ENCODE results near the gene CISD3. TPM values are rescaled to one million over a fixed set of nuclear protein-coding genes. Genes with fewer than 3 reads are reported as not detected.

Gene CISD3
- total and polyA plus RNA-seq, 3 experiments from 2014 or later, result 58.2 to 73.4 (median 59.6) TPM

GRCh38 chr17:38732376-38733281 lies 2.5 kb downstream of the CISD3 start:
- peaks cover 44% of the 10 kb centered on the region for H3K4me1 ChIP-seq (ENCODE audit: insufficient read depth, low read length)
- Mint-ChIP-seq H3K27ac (peak overlapping the region; percentile 61 to 99 (median 94)), H3K36me3 (peaks cover 0 to 16% (median 2%) of the 10 kb centered on the region in 3 donors), H3K4me1 (peaks cover 58 to 72% (median 62%) of the 10 kb centered on the region in 3 donors), H3K4me3 (peak overlapping the region in 6 of 7 donors; percentile 68 to 100 (median 94)), H3K9me3 (no peaks in the 10 kb centered on the region), H3K27me3 (no peaks in the 10 kb centered on the region)
- no peak for DNase-seq
- ChIA-PET CTCF (interaction anchor here (2.1 to 2.7 kb wide), 2 partner anchors 55 to 174 kb away, joined by 11 to 17 read pairs; no protein-coding TSS in a partner anchor), POLR2A (no interaction called here)
- H3K4me3 ChIP-seq (ENCODE audit: low read length), result no peak overlapping the region
- H3K27ac ChIP-seq (ENCODE audit: low read depth, low read length), result no peak overlapping the region
- no peaks in the 10 kb centered on the region for H3K36me3 ChIP-seq (ENCODE audit: insufficient read depth, low read length)
- H3K9me3 ChIP-seq (ENCODE audit: low read length), result no peaks in the 10 kb centered on the region
- H3K27me3 ChIP-seq (ENCODE audit: insufficient read depth, low read length, poor library complexity, severe bottlenecking), result no peaks in the 10 kb centered on the region

- peak overlapping the region in 7 of 8 donors; percentile 24 to 99 (median 64) for H3K27ac Mint-ChIP-seq
- H3K36me3 Mint-ChIP-seq, result peaks cover 0 to 16% (median 2%) of the 10 kb centered on the region in 3 donors
- no peaks in the 10 kb centered on the region for H3K9me3 ChIP-seq (ENCODE audit: low read length)
- H3K4me3 ChIP-seq (ENCODE audit: low read length), result no peak overlapping the region
- no peak overlapping the region for H3K27ac ChIP-seq (ENCODE audit: low read depth, low read length)
- H3K9me3 Mint-ChIP-seq, result no peaks in the 10 kb centered on the region
- CTCF ChIA-PET, result interaction anchor here (1.9 to 5.4 kb wide), 8 partner anchors 12 to 174 kb away, joined by 7 to 140 read pairs (median 13); partner anchors contain the start of genes EPOP and PCGF2
- no peaks in the 10 kb centered on the region for H3K27me3 Mint-ChIP-seq
- no peaks in the 10 kb centered on the region for H3K27me3 ChIP-seq (ENCODE audit: insufficient read depth, low read length, poor library complexity, severe bottlenecking)
- no peak for DNase-seq
- H3K4me1 ChIP-seq (ENCODE audit: insufficient read depth, low read length), result peaks cover 36% of the 10 kb centered on the region
- H3K36me3 ChIP-seq (ENCODE audit: insufficient read depth, low read length), result no peaks in the 10 kb centered on the region
- H3K4me1 Mint-ChIP-seq, result peaks cover 50 to 64% (median 54%) of the 10 kb centered on the region in 3 donors
- H3K4me3 Mint-ChIP-seq, result peak overlapping the region in 1 of 7 donors; percentile 38
- POLR2A ChIA-PET, result interaction anchor here (1.2 kb wide), 1 partner anchor 28 kb away, joined by 5 read pairs; the partner anchor contains the start of gene MLLT6
Measured at GRCh38 chr17:38733282-38733981, 3.3 kb downstream of the CISD3 start.

GRCh38 chr17:38733982-38734973 lies 4.1 kb downstream of the CISD3 start:
- peak in 1 of 5 donors; percentile 29 for DNase-seq
- peaks cover 41 to 55% (median 45%) of the 10 kb centered on the region in 3 donors for H3K4me1 Mint-ChIP-seq
- H3K4me3 Mint-ChIP-seq, result peak overlapping the region in 1 of 7 donors; percentile 38

DNA sequence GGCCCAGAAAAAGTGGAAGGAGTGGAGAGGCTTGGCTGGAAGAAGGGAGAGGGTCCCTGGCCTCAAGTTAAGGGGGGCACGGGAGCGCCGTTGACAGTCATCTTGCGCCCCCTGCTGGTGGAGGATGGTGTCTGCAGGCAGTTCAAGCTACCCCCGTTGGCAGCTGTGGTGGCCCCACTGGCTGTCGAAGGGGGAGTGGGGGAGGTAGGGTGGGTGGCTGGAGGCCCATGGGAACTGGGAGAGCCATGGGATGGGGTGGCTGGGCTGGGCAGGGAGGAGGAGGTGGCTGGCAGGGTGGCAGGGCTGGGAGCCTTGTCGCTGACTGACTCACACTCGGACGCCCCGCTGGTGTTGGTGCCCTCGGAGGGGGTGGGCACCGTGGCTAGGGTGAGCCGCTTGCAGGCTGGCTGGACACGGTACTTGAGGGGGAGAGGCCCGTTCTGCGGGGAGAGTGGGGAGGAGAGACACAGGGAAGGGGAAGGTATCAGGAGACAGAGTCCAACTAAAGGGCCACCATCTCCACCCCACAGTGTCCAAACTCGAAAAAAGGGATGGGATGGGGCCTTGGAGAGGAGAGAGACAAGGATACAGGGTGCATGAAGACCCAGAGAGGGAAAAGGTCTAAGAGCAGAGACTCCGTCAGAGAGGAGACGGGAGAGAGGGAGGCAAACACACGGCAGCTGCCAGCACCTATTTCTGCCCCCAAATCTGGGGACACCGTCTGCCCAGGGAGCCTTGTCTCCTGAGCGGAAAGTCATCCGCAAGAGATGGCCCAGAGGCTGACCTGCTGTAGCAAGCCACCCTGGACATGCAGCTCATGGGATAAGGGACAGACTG lies 5.2 kb downstream of the CISD3 start:
- no peak overlapping the region for H3K4me3 ChIP-seq (ENCODE audit: low read length)
- Mint-ChIP-seq H3K27ac (peak overlapping the region in 2 of 8 donors; percentile 26 to 99), H3K27me3 (no peaks in the 10 kb centered on the region), H3K36me3 (peaks cover 0 to 16% (median 2%) of the 10 kb centered on the region in 3 donors), H3K4me1 (peaks cover 38 to 51% (median 42%) of the 10 kb centered on the region in 3 donors), H3K9me3 (no peaks in the 10 kb centered on the region), H3K4me3 (peak overlapping the region in 1 of 7 donors; percentile 22)
- no peaks in the 10 kb centered on the region for H3K27me3 ChIP-seq (ENCODE audit: insufficient read depth, low read length, poor library complexity, severe bottlenecking)
- POLR2A ChIA-PET, result interaction anchor here (0.5 to 1.2 kb wide), 8 partner anchors 16 to 177 kb away, joined by 3 to 5 read pairs (median 3); partner anchors contain the start of gene PIP4K2B
- H3K4me1 ChIP-seq (ENCODE audit: insufficient read depth, low read length), result peaks cover 23% of the 10 kb centered on the region
- no peaks in the 10 kb centered on the region for H3K9me3 ChIP-seq (ENCODE audit: low read length)
- H3K36me3 ChIP-seq (ENCODE audit: insufficient read depth, low read length), result no peaks in the 10 kb centered on the region
- peak; percentile 59 to 83 (median 72) for DNase-seq
- CTCF ChIA-PET, result interaction anchor here (0.8 to 5.4 kb wide), 24 partner anchors 10 to 418 kb away, joined by 3 to 140 read pairs (median 5); partner anchors contain the start of genes CWC25, EPOP, PCGF2 and PSMB3
- H3K27ac ChIP-seq (ENCODE audit: low read depth, low read length), result no peak overlapping the region

More at GRCh38 chr17:38733982-38734973, 4.1 kb downstream of the CISD3 start:
- Histone ChIP-seq H3K4me3 (ENCODE audit: low read length) (no peak overlapping the region), H3K4me1 (ENCODE audit: insufficient read depth, low read length) (peaks cover 28% of the 10 kb centered on the region), H3K9me3 (ENCODE audit: low read length) (no peaks in the 10 kb centered on the region), H3K36me3 (ENCODE audit: insufficient read depth, low read length) (no peaks in the 10 kb centered on the region), H3K27me3 (ENCODE audit: insufficient read depth, low read length, poor library complexity, severe bottlenecking) (no peaks in the 10 kb centered on the region), H3K27ac (ENCODE audit: low read depth, low read length) (no peak overlapping the region)
- Mint-ChIP-seq H3K27ac (peak overlapping the region in 7 of 8 donors; percentile 1 to 99 (median 61)), H3K9me3 (no peaks in the 10 kb centered on the region), H3K27me3 (no peaks in the 10 kb centered on the region), H3K36me3 (peaks cover 0 to 16% (median 2%) of the 10 kb centered on the region in 3 donors)
- CTCF ChIA-PET, result interaction anchor here (0.8 to 5.4 kb wide), 21 partner anchors 8 to 438 kb away, joined by 3 to 140 read pairs (median 5); partner anchors contain the start of genes CWC25, EPOP, PCGF2 and PSMB3
- POLR2A ChIA-PET, result interaction anchor here (0.5 to 1.2 kb wide), 8 partner anchors 17 to 176 kb away, joined by 3 to 5 read pairs (median 3); partner anchors contain the start of genes MLLT6 and PIP4K2B

DNA sequence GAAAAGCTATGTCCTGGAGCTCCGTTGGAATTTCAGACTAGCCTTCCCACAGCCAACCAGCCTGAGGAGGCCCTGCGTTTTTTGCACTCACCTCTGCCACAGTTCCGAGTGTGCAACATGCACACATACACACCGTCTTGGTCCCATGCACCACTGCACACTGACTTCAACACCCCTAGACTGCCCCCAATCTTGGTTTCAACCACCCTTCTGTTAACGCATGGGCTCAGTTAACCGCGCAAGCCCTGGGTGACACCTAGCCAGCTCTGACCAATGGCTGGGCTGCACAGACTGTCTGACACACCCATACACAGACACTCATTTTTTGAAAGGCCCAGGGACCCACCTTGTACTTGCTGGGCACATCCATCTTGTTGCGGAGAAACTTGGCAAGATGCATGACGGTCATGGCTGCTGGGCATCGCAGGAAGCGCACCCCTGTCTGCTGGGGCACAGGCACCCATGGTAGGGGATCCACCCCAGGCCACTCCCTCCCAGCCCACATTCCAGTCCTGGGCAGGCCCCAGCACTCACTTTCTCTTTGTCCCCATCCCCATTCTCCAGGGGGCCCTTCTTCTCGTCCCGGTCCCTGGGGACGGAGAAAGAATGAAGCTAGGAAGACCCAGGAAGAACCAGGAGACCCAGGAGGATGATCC lies 8.0 kb downstream of the CISD3 start:
- no peak for DNase-seq
- no peaks in the 10 kb centered on the region for H3K27me3 ChIP-seq (ENCODE audit: insufficient read depth, low read length, poor library complexity, severe bottlenecking)
- H3K4me3 ChIP-seq (ENCODE audit: low read length), result no peak overlapping the region
- ChIA-PET CTCF (interaction anchor here (2.0 to 5.4 kb wide), 2 partner anchors 62 to 180 kb away, joined by 9 to 140 read pairs; partner anchors contain the start of gene EPOP), POLR2A (no interaction called here)
- Mint-ChIP-seq H3K9me3 (no peaks in the 10 kb centered on the region), H3K4me3 (no peak overlapping the region), H3K36me3 (peaks cover 0 to 4% (median 0%) of the 10 kb centered on the region in 3 donors), H3K4me1 (peaks cover 13 to 23% (median 17%) of the 10 kb centered on the region in 3 donors), H3K27me3 (peaks cover 3 to 13% of the 10 kb centered on the region in 2 donors), H3K27ac (no peak overlapping the region)
- H3K9me3 ChIP-seq (ENCODE audit: low read length), result no peaks in the 10 kb centered on the region
- H3K4me1 ChIP-seq (ENCODE audit: insufficient read depth, low read length), result peaks cover 13% of the 10 kb centered on the region
- no peaks in the 10 kb centered on the region for H3K36me3 ChIP-seq (ENCODE audit: insufficient read depth, low read length)
- no peak overlapping the region for H3K27ac ChIP-seq (ENCODE audit: low read depth, low read length)

DNA sequence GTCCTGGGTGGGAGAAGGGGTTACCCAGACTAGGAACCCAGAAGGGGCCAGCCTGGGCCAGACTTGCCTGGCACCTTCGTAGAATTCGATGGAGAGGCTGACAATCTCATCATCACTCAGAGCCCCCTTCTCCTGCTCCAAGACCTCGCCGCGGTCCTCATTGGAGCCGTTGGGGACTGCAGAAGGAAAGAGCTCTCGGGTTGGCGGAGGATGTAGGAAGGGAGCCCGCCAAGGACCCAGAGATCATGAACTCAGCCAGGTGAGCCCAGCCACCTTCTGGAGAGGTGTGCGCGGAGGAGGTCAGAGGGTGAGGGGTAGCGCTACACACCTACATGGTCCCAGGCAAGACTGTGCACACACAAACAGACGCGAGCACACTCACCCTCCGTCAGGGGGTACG lies 8.5 kb downstream of the CISD3 start:
- no peaks in the 10 kb centered on the region for H3K27me3 ChIP-seq (ENCODE audit: insufficient read depth, low read length, poor library complexity, severe bottlenecking)
- CTCF ChIA-PET, result interaction anchor here (5.4 kb wide), 1 partner anchor 63 kb away, joined by 140 read pairs; the partner anchor contains the start of gene EPOP
- Mint-ChIP-seq H3K4me3 (no peak overlapping the region), H3K27ac (no peak overlapping the region), H3K4me1 (peaks cover 9 to 18% (median 14%) of the 10 kb centered on the region in 3 donors), H3K27me3 (peaks cover 3 to 13% of the 10 kb centered on the region in 2 donors), H3K36me3 (peaks cover 0 to under 1% (median 0%) of the 10 kb centered on the region in 3 donors), H3K9me3 (no peaks in the 10 kb centered on the region)
- POLR2A ChIA-PET, result no interaction called here
- H3K27ac ChIP-seq (ENCODE audit: low read depth, low read length), result no peak overlapping the region
- no peak for DNase-seq
- no peak overlapping the region for H3K4me3 ChIP-seq (ENCODE audit: low read length)
- H3K4me1 ChIP-seq (ENCODE audit: insufficient read depth, low read length), result peaks cover 11% of the 10 kb centered on the region
- H3K36me3 ChIP-seq (ENCODE audit: insufficient read depth, low read length), result no peaks in the 10 kb centered on the region
- H3K9me3 ChIP-seq (ENCODE audit: low read length), result no peaks in the 10 kb centered on the region
